ENCODE results near the gene CNOT3. TPM values are rescaled to one million over a fixed set of nuclear protein-coding genes. Genes with fewer than 3 reads are reported as not detected.

Gene CNOT3
- total RNA-seq, 1 experiment from 2014 or later = 91.2 TPM

DNA sequence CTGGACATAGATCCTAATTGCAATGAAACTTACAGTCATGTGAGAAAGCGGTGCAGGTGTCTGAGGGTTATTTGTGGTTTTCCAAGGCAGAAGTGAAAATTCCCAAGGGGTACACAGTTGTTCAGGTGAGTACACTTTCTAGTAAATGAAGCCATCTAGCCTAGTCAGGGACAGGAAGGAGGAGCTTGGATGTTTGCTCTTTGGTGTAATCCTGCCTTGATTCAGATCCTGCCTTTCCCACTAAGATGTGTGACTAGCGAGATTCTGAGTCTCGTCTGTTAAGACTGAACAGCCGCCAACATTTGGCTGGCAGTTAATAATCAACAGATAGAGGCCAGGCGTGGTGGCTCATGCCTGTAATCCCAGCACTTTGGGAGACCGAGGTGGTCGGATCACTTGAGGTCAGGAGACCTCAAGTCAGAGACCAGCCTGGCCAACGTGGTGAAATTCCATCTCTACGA lies 65.6 kb downstream of the CNOT3 start:
- Histone ChIP-seq H3K14ac (ENCODE audit: insufficient read depth, low read length) (no peak overlapping the region), H3K79me2 (ENCODE audit: insufficient read depth, low read length) (peaks cover 39% of the 10 kb centered on the region), H3K56ac (ENCODE audit: insufficient read length, low read depth, low read length) (no peak overlapping the region), H3K27me3 (ENCODE audit: insufficient read depth, low read length) (no peaks in the 10 kb centered on the region), H3K4me1 (ENCODE audit: insufficient read depth, low read length) (peaks cover 3% of the 10 kb centered on the region), H2BK20ac (ENCODE audit: low read depth, low read length, poor library complexity, severe bottlenecking) (no peak overlapping the region), H3K4me2 (ENCODE audit: insufficient read depth, insufficient read length, low read length) (peak overlapping the region; percentile 89), H2BK120ac (ENCODE audit: low read depth, low read length, poor library complexity, severe bottlenecking) (no peak overlapping the region), H4K8ac (replicated peaks; ENCODE audit: insufficient read length, low read depth, low read length) (no peak overlapping the region), H2BK12ac (ENCODE audit: insufficient read length, low read depth, low read length) (no peak overlapping the region), H4K20me1 (ENCODE audit: control insufficient read depth, insufficient read depth, insufficient read length) (peaks cover 3% of the 10 kb centered on the region), H3K4ac (ENCODE audit: low read depth, low read length) (no peak overlapping the region), H4K5ac (ENCODE audit: insufficient read length, low read depth, low read length) (no peak overlapping the region), H3K79me1 (ENCODE audit: insufficient read depth, low read depth, low read length, poor library complexity, severe bottlenecking) (peaks cover 6% of the 10 kb centered on the region), H2AFZ (ENCODE audit: low read length) (no peak overlapping the region), H3K23me2 (ENCODE audit: insufficient read length, low read depth, low read length, poor library complexity, severe bottlenecking) (peaks cover 7% of the 10 kb centered on the region), H3K27ac (ENCODE audit: insufficient read length, low read depth, low read length) (no peak overlapping the region), H3K9me3 (ENCODE audit: control insufficient read depth, low read depth, low read length) (no peaks in the 10 kb centered on the region), H4K91ac (ENCODE audit: insufficient read length, low read depth, low read length) (no peak overlapping the region), H2AK5ac (ENCODE audit: insufficient read length, low read length) (no peak overlapping the region), H2BK15ac (ENCODE audit: low read depth, low read length) (no peak overlapping the region), H3K9ac (ENCODE audit: extremely low read depth, insufficient read length, low read length) (peak overlapping the region; percentile 62), H2BK5ac (ENCODE audit: insufficient read length, low read length) (no peak overlapping the region), H3K23ac (ENCODE audit: insufficient read length, low read depth, low read length) (no peak overlapping the region), H3T11ph (ENCODE audit: low read length) (no peak overlapping the region), H3K18ac (ENCODE audit: insufficient read length, low read depth, low read length) (no peak overlapping the region)
- H3K36me3 Mint-ChIP-seq (ENCODE audit: insufficient read depth in 1 of 3, low read depth in 3 of 3) = peaks cover 72 to 76% (median 75%) of the 10 kb centered on the region in 3 experiments
- TF ChIP-seq, protein P1, sequence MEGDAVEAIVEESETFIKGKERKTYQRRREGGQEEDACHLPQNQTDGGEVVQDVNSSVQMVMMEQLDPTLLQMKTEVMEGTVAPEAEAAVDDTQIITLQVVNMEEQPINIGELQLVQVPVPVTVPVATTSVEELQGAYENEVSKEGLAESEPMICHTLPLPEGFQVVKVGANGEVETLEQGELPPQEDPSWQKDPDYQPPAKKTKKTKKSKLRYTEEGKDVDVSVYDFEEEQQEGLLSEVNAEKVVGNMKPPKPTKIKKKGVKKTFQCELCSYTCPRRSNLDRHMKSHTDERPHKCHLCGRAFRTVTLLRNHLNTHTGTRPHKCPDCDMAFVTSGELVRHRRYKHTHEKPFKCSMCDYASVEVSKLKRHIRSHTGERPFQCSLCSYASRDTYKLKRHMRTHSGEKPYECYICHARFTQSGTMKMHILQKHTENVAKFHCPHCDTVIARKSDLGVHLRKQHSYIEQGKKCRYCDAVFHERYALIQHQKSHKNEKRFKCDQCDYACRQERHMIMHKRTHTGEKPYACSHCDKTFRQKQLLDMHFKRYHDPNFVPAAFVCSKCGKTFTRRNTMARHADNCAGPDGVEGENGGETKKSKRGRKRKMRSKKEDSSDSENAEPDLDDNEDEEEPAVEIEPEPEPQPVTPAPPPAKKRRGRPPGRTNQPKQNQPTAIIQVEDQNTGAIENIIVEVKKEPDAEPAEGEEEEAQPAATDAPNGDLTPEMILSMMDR (conservative IDR thresholded peaks at IDR 0.05) = no peak
- WGBS (ENCODE audit: extremely low coverage, insufficient read length, low lambda C conversion rate) = no CpG with 5 or more reads among the region's 9 CpGs
- DNase-seq = no peak
- peak overlapping the region; percentile 95 to 98 for H3K4me3 Mint-ChIP-seq
- no peaks in the 10 kb centered on the region for H3K9me3 Mint-ChIP-seq
- H3K4me1 Mint-ChIP-seq = peaks cover 45 to 68% of the 10 kb centered on the region in 2 experiments
- peak overlapping the region; percentile 50 to 92 (median 79); a peak in 5 of 7 replicates for H3K27ac Mint-ChIP-seq
- no peaks in the 10 kb centered on the region; the same call in 1 of the 2 replicates for H3K27me3 Mint-ChIP-seq (ENCODE audit: low read depth)

Data from H9 (cell line).